Breast epithelium (tissue), 4 donors: ENCODE data around the gene NOL9. TPM values are rescaled to one million over a fixed set of nuclear protein-coding genes. Genes with fewer than 3 reads are reported as not detected.

Experiments
- DNase-seq, 2 donors: peaks; one replicate each; pipeline ENCODE4 v3.0.0-alpha.2; 2019; ENCODE audit warnings: low spot score in 2 of 2
- H3K27ac ChIP-seq, 2 donors: fragments of 200-600 bp; sonication (generic) in 1 of 2; one replicate each; pipeline ENCODE4 v1.5.1; 2016 to 2019; ENCODE audit warnings: mild to moderate bottlenecking in 1 of 2
- H3K27me3 ChIP-seq, 2 donors: fragments of 200-600 bp; sonication (generic) in 1 of 2; one replicate each; pipeline versions ENCODE4 v1.5.1 to v1.6.0; 2017 to 2019; ENCODE audit warnings: control low read depth in 1 of 2, mild to moderate bottlenecking in 1 of 2
- H3K36me3 ChIP-seq: fragments of 200-600 bp; one replicate; pipeline ENCODE4 v1.5.1; 2019
- H3K4me1 ChIP-seq, 2 donors: fragments of 200-600 bp; sonication (generic); one replicate each; pipeline ENCODE4 v1.5.1; 2016 to 2019; ENCODE audit warnings: control low read depth in 1 of 2
- H3K4me3 ChIP-seq, 3 donors: fragments of 200-600 bp; sonication (generic); 1 replicate in 2 of 3; 2 replicates in 1 of 3; pipeline ENCODE4 v1.5.1; 2016 to 2019; ENCODE audit warnings: mild to moderate bottlenecking in 3 of 3, moderate library complexity in 2 of 3
- H3K9me3 ChIP-seq, 2 donors: fragments of 200-600 bp; sonication (generic) in 1 of 2; one replicate each; pipeline ENCODE4 v1.5.1; 2016 to 2019; ENCODE audit warnings: control low read depth in 1 of 2
- CTCF ChIP-seq, 3 donors: fragments of 450-650 bp; IDR thresholded peaks; one replicate each; pipeline ENCODE4 v1.5.1; 2016 to 2017; ENCODE audit warnings: antibody characterized with exemption in 3 of 3, mild to moderate bottlenecking in 3 of 3, moderate library complexity in 3 of 3
- POLR2A ChIP-seq: fragments of 450-650 bp; IDR thresholded peaks from one replicate; pipeline ENCODE4 v1.6.1; 2016; ENCODE audit warnings: antibody characterized with exemption, mild to moderate bottlenecking, moderate library complexity
- POLR2AphosphoS5 ChIP-seq, 3 donors: sonication (generic); formaldehyde crosslinking; IDR thresholded peaks; one replicate each; pipeline ENCODE4 v1.6.1; 2017; ENCODE audit warnings: antibody characterized with exemption in 3 of 3
- intact Hi-C: fragments of 100-400 bp; cut with DNase I; formaldehyde crosslinking; loops from one replicate; pipeline ENCODE4 v1.15.1; 2023; ENCODE audit warnings: low total_unique reads
- total RNA-seq, 3 donors: library from RNA; depleted of rRNA; stranded (reverse); fragments of >200 nt; gene quantifications; one replicate each; pipeline ENCODE4 v1.1.0, GENCODE V29; 2016

NOL9 gene
- total RNA-seq, 3 donors from 2014 or later: 14.7 to 29.6 (median 25.2) TPM

DNA sequence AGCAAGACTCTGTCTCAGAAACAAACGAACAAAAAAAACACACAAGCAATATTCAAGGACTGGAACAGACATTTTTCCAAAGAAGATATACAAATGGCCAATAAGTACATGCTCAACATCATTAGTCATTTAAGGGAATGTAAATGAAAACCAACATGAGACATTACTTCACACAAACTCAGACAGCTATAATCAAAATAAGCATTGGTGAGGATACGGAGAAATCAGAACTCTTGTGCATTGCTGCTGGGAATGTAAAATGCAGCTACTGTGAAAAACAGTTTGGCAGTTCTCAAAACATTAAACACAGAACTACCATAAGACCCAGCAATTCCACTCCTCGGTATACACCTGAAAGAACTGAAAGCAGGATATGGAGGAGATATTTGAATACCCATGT, 15.4 kb downstream of the NOL9 start:
- intact Hi-C loops: loop anchor here (10.0 kb wide), 1 partner anchor 54 kb away; no protein-coding TSS in a partner anchor
- Histone ChIP-seq H3K27me3 (no peaks in the 10 kb centered on the region), H3K4me3 (no peak overlapping the region), H3K9me3 (no peaks in the 10 kb centered on the region), H3K4me1 (no peaks in the 10 kb centered on the region), H3K36me3 (no peaks in the 10 kb centered on the region), H3K27ac (no peak overlapping the region)
- TF ChIP-seq CTCF (IDR thresholded peaks at IDR 0.05): no peak
- TF ChIP-seq POLR2AphosphoS5 (IDR thresholded peaks at IDR 0.05): no peak
- TF ChIP-seq POLR2A: no peak
- no peak for DNase-seq

GRCh38 chr1:6536291-6536690, 18.0 kb downstream of the NOL9 start:
- H3K27me3 ChIP-seq: no peaks in the 10 kb centered on the region
- intact Hi-C loops: loop anchor here (10.0 kb wide), 1 partner anchor 51 kb away; no protein-coding TSS in a partner anchor
- H3K4me3 ChIP-seq: no peak overlapping the region
- no peak for TF ChIP-seq CTCF (IDR thresholded peaks at IDR 0.05)
- TF ChIP-seq POLR2AphosphoS5 (IDR thresholded peaks at IDR 0.05): no peak
- no peak for TF ChIP-seq POLR2A
- H3K27ac ChIP-seq: no peak overlapping the region
- no peaks in the 10 kb centered on the region for H3K9me3 ChIP-seq
- no peaks in the 10 kb centered on the region for H3K4me1 ChIP-seq
- DNase-seq: no peak
- no peaks in the 10 kb centered on the region for H3K36me3 ChIP-seq

- H3K27ac ChIP-seq: no peak overlapping the region
- DNase-seq: no peak
- H3K27me3 ChIP-seq: no peaks in the 10 kb centered on the region
- no peaks in the 10 kb centered on the region for H3K4me1 ChIP-seq
- no peaks in the 10 kb centered on the region for H3K9me3 ChIP-seq
- no peak overlapping the region for H3K4me3 ChIP-seq
- TF ChIP-seq CTCF (IDR thresholded peaks at IDR 0.05) (no peak), POLR2A (no peak), POLR2AphosphoS5 (IDR thresholded peaks at IDR 0.05) (no peak)
- intact Hi-C loops: loop anchor here (10.0 kb wide), 1 partner anchor 50 kb away; no protein-coding TSS in a partner anchor
- no peaks in the 10 kb centered on the region for H3K36me3 ChIP-seq
Measured at GRCh38 chr1:6535214-6535613, 19.1 kb downstream of the NOL9 start.

DNA sequence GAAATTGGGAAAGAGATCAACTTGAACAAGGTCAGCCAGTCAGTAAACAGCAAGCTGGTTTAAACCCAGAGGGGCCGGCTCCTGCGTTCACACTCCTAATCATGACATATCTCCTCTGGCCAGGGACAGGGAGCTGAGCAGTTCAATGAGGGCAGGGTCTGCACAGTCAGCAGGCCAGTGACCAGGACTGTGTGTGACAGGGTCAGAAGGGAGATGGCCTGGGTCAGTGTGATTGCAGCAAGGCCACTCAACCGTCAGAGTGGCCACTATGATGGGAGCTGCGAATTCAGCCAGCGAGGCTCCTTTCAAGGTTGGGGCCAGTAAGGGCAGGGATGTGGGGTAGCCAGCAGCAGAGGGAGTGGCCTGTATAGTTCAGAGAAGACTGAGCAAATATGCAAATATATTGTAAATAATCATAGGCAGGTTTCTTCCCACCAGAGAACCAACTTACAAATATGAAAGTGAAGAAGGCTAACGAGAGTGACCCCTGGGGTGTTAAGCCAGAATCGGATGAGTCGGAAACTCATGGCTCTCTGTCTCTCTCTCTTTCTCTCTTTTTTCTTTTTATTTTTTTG, 20.0 kb downstream of the NOL9 start:
- Histone ChIP-seq H3K4me1 (no peaks in the 10 kb centered on the region), H3K36me3 (no peaks in the 10 kb centered on the region), H3K4me3 (no peak overlapping the region), H3K27ac (no peak overlapping the region), H3K9me3 (no peaks in the 10 kb centered on the region), H3K27me3 (no peaks in the 10 kb centered on the region)
- no peak for DNase-seq
- TF ChIP-seq CTCF (IDR thresholded peaks at IDR 0.05) (no peak), POLR2AphosphoS5 (IDR thresholded peaks at IDR 0.05) (no peak), POLR2A (no peak)
- intact Hi-C loops: loop anchor here (10.0 kb wide), 1 partner anchor 50 kb away; no protein-coding TSS in a partner anchor

DNA sequence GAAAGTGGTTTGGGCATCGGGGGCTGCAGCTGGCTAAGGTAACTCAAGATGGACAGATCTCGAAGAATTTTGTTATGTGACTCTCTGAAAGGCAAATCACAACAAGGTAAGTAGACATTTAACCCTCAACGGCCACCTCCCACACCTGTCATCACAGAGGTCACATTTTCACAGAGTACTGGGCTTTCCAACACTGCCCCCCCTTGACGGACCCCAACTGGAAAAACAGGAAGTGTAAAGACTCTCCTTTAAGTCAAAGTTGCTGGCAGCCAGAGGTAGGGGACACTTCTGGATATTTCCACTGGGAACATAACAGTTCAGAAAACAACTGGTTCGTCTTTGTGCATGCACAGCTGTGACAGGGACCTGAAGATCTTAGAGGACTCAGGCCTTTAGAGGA, 22.3 kb downstream of the NOL9 start:
- intact Hi-C loops: loop anchor here (10.0 kb wide), 1 partner anchor 47 kb away; no protein-coding TSS in a partner anchor
- Histone ChIP-seq H3K27me3 (no peaks in the 10 kb centered on the region), H3K4me3 (no peak overlapping the region), H3K9me3 (no peaks in the 10 kb centered on the region), H3K36me3 (no peaks in the 10 kb centered on the region), H3K4me1 (no peaks in the 10 kb centered on the region), H3K27ac (no peak overlapping the region)
- no peak for DNase-seq
- TF ChIP-seq POLR2AphosphoS5 (IDR thresholded peaks at IDR 0.05): no peak
- no peak for TF ChIP-seq POLR2A
- TF ChIP-seq CTCF (IDR thresholded peaks at IDR 0.05): no peak
